Left lung (tissue), 10 donors: ENCODE data around the gene ENKD1. TPM values are rescaled to one million over a fixed set of nuclear protein-coding genes. Genes with fewer than 3 reads are reported as not detected.
A peak's percentile ranks its signal among the peaks of the same experiment; 100 is the strongest.

Experiments used
- ATAC-seq: fragments of 200-7000 bp; cut with Tn5 transposase; one replicate; pipeline ENCODE4 v1.9.1; 2020; ENCODE audit warnings: moderate library complexity
- DNase-seq, 4 donors: peaks; one replicate each; pipeline ENCODE4 v3.0.0-alpha.2; 2013 to 2020
- H3K27ac ChIP-seq, 2 donors: fragments of 200-600 bp; sonication (generic) in 1 of 2; one replicate each; pipeline versions ENCODE4 v1.5.0 to v1.8.0; 2020 to 2021
- H3K27me3 ChIP-seq, 2 donors: fragments of 200-600 bp; sonication (generic) in 1 of 2; one replicate each; pipeline versions ENCODE4 v1.5.0 to v1.8.0; 2020 to 2021
- H3K36me3 ChIP-seq, 2 donors: fragments of 200-600 bp; sonication (generic) in 1 of 2; one replicate each; pipeline versions ENCODE4 v1.5.0 to v1.8.0; 2020 to 2021
- H3K4me1 ChIP-seq, 2 donors: fragments of 200-600 bp; one replicate each; pipeline ENCODE4 v1.8.0; 2021
- H3K4me3 ChIP-seq, 2 donors: fragments of 200-600 bp; sonication (generic) in 1 of 2; one replicate each; pipeline versions ENCODE4 v1.5.0 to v1.8.0; 2020 to 2021; ENCODE audit warnings: mild to moderate bottlenecking in 1 of 2
- H3K9me3 ChIP-seq, 2 donors: fragments of 200-600 bp; sonication (generic) in 1 of 2; one replicate each; pipeline versions ENCODE4 v1.5.0 to v1.8.0; 2020 to 2021
- CTCF ChIP-seq, 2 donors: fragments of 200-600 bp; sonication (generic) in 1 of 2; IDR thresholded peaks; one replicate each; pipeline versions ENCODE4 v1.5.0 to v1.8.0; 2021; ENCODE audit warnings: antibody characterized with exemption in 2 of 2
- intact Hi-C, 2 donors: fragments of 100-400 bp; cut with DNase I; formaldehyde crosslinking; loops; one replicate each; pipeline versions ENCODE4 v1.11.2 to v1.14.2; 2022
- polyA plus RNA-seq, 6 donors: library from polyadenylated mRNA; unstranded; fragments of 120-200 nt; gene quantifications; one replicate each; pipeline ENCODE4 v1.2.1, GENCODE V29; 2013; ENCODE audit not compliant: insufficient read length in 6 of 6
- total RNA-seq, 2 donors: library from RNA; stranded (reverse); fragmentation: NEBNext Ultra II Directional; extraction: Animal tissue kit (Norgen Biotek cat#: 25700); gene quantifications; one replicate each; pipeline ENCODE4 v1.2.1, GENCODE V29; 2021
- donor health status: DM: no; HTN: yes; CAD: no.
- donor health status: DM: no; HTN: no; CAD: no.

ENKD1 gene
- total and polyA plus RNA-seq, 8 donors: 11.2 to 26.0 (median 22.0) TPM

DNA sequence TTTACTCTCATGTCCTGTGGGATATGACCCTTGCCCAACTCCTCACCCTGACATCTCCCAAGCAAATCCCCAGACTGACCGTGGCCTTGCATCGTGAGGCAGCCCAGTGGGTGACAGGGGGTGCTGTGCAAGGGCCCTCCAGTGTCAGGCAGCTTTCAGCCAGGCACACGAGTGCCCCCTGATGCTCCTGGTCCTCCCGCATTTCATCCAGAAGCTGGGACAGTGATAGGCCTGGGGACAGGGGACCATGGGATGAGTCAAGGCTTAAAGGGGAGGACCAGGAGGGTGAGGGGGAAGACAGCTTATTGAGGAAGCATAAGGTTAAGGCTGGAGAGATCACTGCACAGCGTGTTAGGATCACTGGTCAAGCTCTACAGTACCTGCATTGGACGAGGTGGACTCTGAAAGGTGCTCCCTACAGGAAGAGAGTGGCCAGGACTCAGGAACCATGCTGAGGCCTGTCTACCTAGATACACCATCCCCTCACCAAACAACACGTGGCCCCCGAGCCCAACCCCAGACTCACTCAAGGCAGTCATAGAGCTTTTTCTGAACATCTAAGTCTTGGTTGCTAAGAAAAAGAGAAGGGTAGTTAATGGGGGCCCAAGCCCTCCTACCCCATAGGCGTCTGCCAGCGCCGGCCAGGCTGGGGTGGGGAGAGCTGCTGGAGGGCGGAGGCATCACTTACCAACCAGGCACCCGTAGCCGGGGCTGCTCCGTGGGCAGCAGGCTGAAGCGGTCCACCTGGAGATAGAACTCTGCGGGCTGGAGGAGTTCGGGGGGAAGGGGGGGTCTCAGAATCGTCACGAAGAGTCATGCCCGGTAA is 7.5 kb downstream of the ENKD1 start:
- no peak for DNase-seq
- TF ChIP-seq CTCF (IDR thresholded peaks at IDR 0.05): no peak
- intact Hi-C loops: loop anchor here in 1 of 2 donors (10.0 kb wide), 1 partner anchor 114 kb away; no protein-coding TSS in a partner anchor
- H3K27me3 ChIP-seq: peaks cover 9 to 16% of the 10 kb centered on the region in 2 donors
- H3K4me1 ChIP-seq: peaks cover 13 to 22% of the 10 kb centered on the region in 2 donors
- no peaks in the 10 kb centered on the region for H3K9me3 ChIP-seq
- no peak overlapping the region for H3K27ac ChIP-seq
- H3K36me3 ChIP-seq: peaks cover 0 to 34% of the 10 kb centered on the region in 2 donors
- H3K4me3 ChIP-seq: peak overlapping the region; percentile 83 to 96
- no peak for ATAC-seq

DNA sequence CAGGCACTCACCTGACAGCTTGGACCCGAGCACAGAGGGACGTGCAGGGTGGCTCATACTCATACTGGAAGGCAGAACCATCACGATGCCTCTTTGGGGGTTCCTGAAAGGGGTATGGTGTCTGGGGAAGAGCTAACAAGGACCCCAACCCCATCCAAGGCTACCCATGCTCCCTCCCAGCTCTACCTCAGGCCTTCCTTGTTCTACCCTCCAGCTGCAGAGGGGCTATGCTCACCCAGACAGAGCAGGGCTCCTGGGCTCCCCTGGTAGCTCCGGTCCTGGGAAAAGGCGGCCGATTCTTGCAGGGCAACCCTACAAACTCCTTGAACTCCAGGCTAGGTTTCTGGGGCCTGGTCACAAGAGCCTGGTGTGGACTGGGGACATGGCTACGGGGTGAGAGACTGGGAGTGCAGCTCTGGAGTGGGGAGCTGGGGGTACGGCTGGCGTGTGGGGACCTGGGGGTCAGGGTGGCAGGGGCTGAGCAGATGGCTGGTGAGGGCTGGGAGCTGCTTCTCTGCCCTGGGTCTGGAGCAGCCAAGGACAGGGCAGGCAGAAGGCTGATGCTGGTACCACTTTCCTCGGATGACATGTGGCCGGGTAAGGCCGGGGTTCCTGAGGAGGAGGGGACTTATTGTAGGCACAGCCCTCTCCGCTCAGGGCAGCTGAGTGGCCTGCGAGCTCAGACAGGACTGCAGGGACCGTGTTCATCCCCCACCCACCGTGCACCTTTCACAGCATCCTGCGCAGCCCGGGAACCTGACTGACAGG is 8.6 kb downstream of the ENKD1 start:
- TF ChIP-seq CTCF (IDR thresholded peaks at IDR 0.05): no peak
- H3K27ac ChIP-seq: no peak overlapping the region
- no peak for ATAC-seq

GRCh38 chr16:67657017-67657608 is 9.4 kb downstream of the ENKD1 start:
- H3K27me3 ChIP-seq: peaks cover 23 to 36% of the 10 kb centered on the region in 2 donors
- no peak overlapping the region for H3K27ac ChIP-seq
- ATAC-seq (no peak), DNase-seq (no peak)
- peaks cover 18 to 31% of the 10 kb centered on the region in 2 donors for H3K4me1 ChIP-seq
- H3K4me3 ChIP-seq: no peak overlapping the region
- TF ChIP-seq CTCF (IDR thresholded peaks at IDR 0.05): no peak
- peaks cover 0 to 23% of the 10 kb centered on the region in 2 donors for H3K36me3 ChIP-seq
- H3K9me3 ChIP-seq: no peaks in the 10 kb centered on the region
- intact Hi-C loops: loop anchor here in 1 of 2 donors (10.0 kb wide), 1 partner anchor 112 kb away; no protein-coding TSS in a partner anchor

More for the DNA sequence above, 8.6 kb downstream of the ENKD1 start:
- Histone ChIP-seq H3K4me3 (no peak overlapping the region), H3K27me3 (peaks cover 18 to 27% of the 10 kb centered on the region in 2 donors), H3K9me3 (no peaks in the 10 kb centered on the region), H3K4me1 (peaks cover 18 to 29% of the 10 kb centered on the region in 2 donors), H3K36me3 (peaks cover 0 to 31% of the 10 kb centered on the region in 2 donors)
- no peak for DNase-seq
- intact Hi-C loops: loop anchor here in 1 of 2 donors (10.0 kb wide), 1 partner anchor 113 kb away; no protein-coding TSS in a partner anchor

DNA sequence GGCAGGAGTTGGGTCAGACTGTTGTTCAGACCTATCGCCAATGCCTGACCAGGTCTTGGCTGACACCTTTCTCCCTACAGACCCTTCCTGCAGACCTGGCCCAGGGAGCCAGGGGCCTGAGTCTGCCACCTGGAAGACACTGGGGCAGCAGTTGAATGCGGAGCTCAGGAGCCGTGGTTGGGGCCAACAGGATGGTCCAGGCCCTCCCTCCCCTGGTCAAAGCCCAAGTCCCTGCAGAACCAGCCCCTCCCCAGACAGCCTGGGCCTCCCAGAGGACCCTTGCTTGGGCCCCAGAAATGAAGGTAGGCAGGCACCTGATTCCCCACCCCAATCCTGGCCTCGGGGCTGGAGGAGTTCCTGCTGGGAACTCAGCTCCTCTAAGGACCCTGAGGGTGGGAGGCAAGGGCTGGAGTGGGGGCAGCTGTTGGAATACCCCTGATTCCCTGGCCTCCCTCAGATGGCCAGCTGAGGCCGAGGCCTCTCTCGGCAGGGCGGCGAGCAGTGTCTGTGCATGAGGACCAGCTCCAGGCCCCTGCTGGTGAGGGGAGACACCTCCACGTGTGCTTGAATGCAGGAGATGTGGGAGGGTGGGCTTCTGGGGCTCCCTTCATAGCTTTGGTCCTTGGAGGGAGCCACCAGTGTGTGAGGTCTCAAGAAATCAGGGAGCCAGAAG is 10.1 kb downstream of the ENKD1 start:
- Histone ChIP-seq H3K27me3 (peaks cover 23 to 42% of the 10 kb centered on the region in 2 donors), H3K27ac (no peak overlapping the region), H3K36me3 (peaks cover 0 to 23% of the 10 kb centered on the region in 2 donors), H3K4me1 (peaks cover 16 to 29% of the 10 kb centered on the region in 2 donors), H3K9me3 (no peaks in the 10 kb centered on the region), H3K4me3 (no peak overlapping the region)
- peak in 1 of 4 donors; percentile 74 for DNase-seq
- no peak for ATAC-seq
- TF ChIP-seq CTCF (IDR thresholded peaks at IDR 0.05): no peak
- intact Hi-C loops: loop anchor here in 1 of 2 donors (10.0 kb wide), 1 partner anchor 112 kb away; no protein-coding TSS in a partner anchor
